IMR-90 (cell line): Measurements from ENCODE around the gene NMBR. TPM values are rescaled to one million over a fixed set of nuclear protein-coding genes. Genes with fewer than 3 reads are reported as not detected.

Source experiments
- ATAC-seq: fragments of 200-7000 bp; cut with Tn5 transposase; 2 replicates; pipeline ENCODE4 v1.9.1; 2020; ENCODE audit warnings: low read depth, mild to moderate bottlenecking, moderate library complexity
- BruUV-seq: library from RNA; stranded (reverse); fragments of 400-500 nt; replicated peaks from 2 replicates; lab custom pipeline; 2021; lab: Mats Ljungman, UMichigan
- CTCF ChIA-PET: fragments of 300-600 bp; formaldehyde crosslinking; extraction: SDS; loops from one replicate; lab custom pipeline; 2021; ENCODE audit warnings: antibody characterized with exemption; lab: Yijun Ruan, JAX
- POLR2A ChIA-PET: fragments of 300-600 bp; sonication (Branson Sonifier 250); formaldehyde crosslinking; loops from one replicate; lab custom pipeline; 2022; ENCODE audit warnings: antibody characterized with exemption; ENCODE audit not compliant: unreplicated experiment; lab: Charles Lee
- DNase-seq: peaks from one replicate; pipeline ENCODE4 v3.0.0; 2013
- H2AFZ ChIP-seq: replicated peaks from 2 replicates; pipeline ENCODE3; 2013; ENCODE audit warnings: low read length, mild to moderate bottlenecking; ENCODE audit not compliant: poor library complexity
- H2AK5ac ChIP-seq: 2 replicates; pipeline ENCODE4 v1.6.1; 2013; ENCODE audit warnings: low read depth, low read length, inconsistent platforms
- H2AK9ac ChIP-seq: replicated peaks from 2 replicates; pipeline ENCODE3; 2013; ENCODE audit warnings: mild to moderate bottlenecking, low read depth, low read length, moderate library complexity; ENCODE audit not compliant: poor library complexity
- H2BK120ac ChIP-seq: 2 replicates; pipeline ENCODE4 v1.6.1; 2013; ENCODE audit warnings: low read depth, low read length, inconsistent platforms
- H2BK15ac ChIP-seq: 3 replicates; pipeline ENCODE4 v1.6.1; 2013; ENCODE audit warnings: low read depth, low read length, inconsistent platforms
- H2BK20ac ChIP-seq: 2 replicates; pipeline ENCODE4 v1.6.1; 2013; ENCODE audit warnings: low read depth, mild to moderate bottlenecking, inconsistent platforms, low read length, moderate library complexity
- H2BK5ac ChIP-seq: 2 replicates; pipeline ENCODE4 v1.6.1; 2013; ENCODE audit warnings: mild to moderate bottlenecking, low read depth, low read length, inconsistent platforms; ENCODE audit not compliant: poor library complexity, severe bottlenecking
- H3K14ac ChIP-seq: replicated peaks from 2 replicates; pipeline ENCODE4 v1.6.1; 2013; ENCODE audit warnings: low read depth, low read length, inconsistent platforms
- H3K18ac ChIP-seq: 2 replicates; pipeline ENCODE4 v1.6.1; 2013; ENCODE audit warnings: low read depth, low read length, control low read depth
- H3K23ac ChIP-seq: 2 replicates; pipeline ENCODE4 v1.6.1; 2013; ENCODE audit warnings: low read depth, low read length, inconsistent platforms
- H3K27ac ChIP-seq: 2 replicates; pipeline ENCODE4 v1.5.1; 2013; ENCODE audit warnings: mild to moderate bottlenecking, control low read depth, low read length; ENCODE audit not compliant: insufficient read depth
- H3K27me3 ChIP-seq: 2 replicates; pipeline ENCODE4 v1.6.1; 2013; ENCODE audit warnings: low read length; ENCODE audit not compliant: control insufficient read depth, insufficient read depth
- H3K36me3 ChIP-seq: 2 replicates; pipeline ENCODE4 v1.6.1; 2013; ENCODE audit warnings: low read length, mixed read lengths; ENCODE audit not compliant: control insufficient read depth, insufficient read depth
- H3K4ac ChIP-seq: 2 replicates; pipeline ENCODE4 v1.6.1; 2013; ENCODE audit warnings: low read depth, low read length, inconsistent platforms
- H3K4me1 ChIP-seq: 2 replicates; pipeline ENCODE4 v1.6.1; 2013; ENCODE audit warnings: low read length, mixed read lengths; ENCODE audit not compliant: control insufficient read depth, insufficient read depth
- H3K4me2 ChIP-seq: 2 replicates; pipeline ENCODE4 v1.6.1; 2013; ENCODE audit warnings: low read depth, mild to moderate bottlenecking, control low read depth, low read length, moderate library complexity
- H3K4me3 ChIP-seq: 2 replicates; pipeline ENCODE4 v1.5.1; 2013; ENCODE audit warnings: low read depth, mild to moderate bottlenecking, control low read depth, low read length, moderate library complexity; ENCODE audit not compliant: insufficient read depth
- H3K56ac ChIP-seq: 2 replicates; pipeline ENCODE4 v1.6.1; 2013; ENCODE audit warnings: low read length, inconsistent platforms; ENCODE audit not compliant: insufficient read depth; ENCODE audit errors: extremely low read depth
- H3K79me1 ChIP-seq, 2 experiments: 2 replicates each; pipeline ENCODE4 v1.6.1; 2013; ENCODE audit warnings: low read length in 2 of 2, inconsistent platforms in 1 of 2, low read depth in 1 of 2
- H3K9ac ChIP-seq: 2 replicates; pipeline ENCODE4 v1.6.1; 2013; ENCODE audit warnings: low read depth, low read length, control low read depth
- H3K9me1 ChIP-seq: 2 replicates; pipeline ENCODE4 v1.6.1; 2013; ENCODE audit warnings: low read length, inconsistent platforms; ENCODE audit not compliant: insufficient read depth
- H3K9me3 ChIP-seq: 2 replicates; pipeline ENCODE4 v1.6.1; 2013; ENCODE audit warnings: low read length; ENCODE audit not compliant: control insufficient read depth, insufficient read depth
- H4K20me1 ChIP-seq: 2 replicates; pipeline ENCODE4 v1.6.1; 2013; ENCODE audit warnings: low read length, inconsistent platforms; ENCODE audit not compliant: insufficient read depth
- H4K5ac ChIP-seq: 2 replicates; pipeline ENCODE4 v1.6.1; 2013; ENCODE audit warnings: mild to moderate bottlenecking, low read depth, low read length, control low read depth
- H4K8ac ChIP-seq, 2 experiments: 2 replicates each; pipeline ENCODE4 v1.6.1; 2013; ENCODE audit warnings: low read depth in 2 of 2, low read length in 2 of 2, control low read depth in 1 of 2, inconsistent platforms in 1 of 2
- H4K91ac ChIP-seq: 2 replicates; pipeline ENCODE4 v1.6.1; 2013; ENCODE audit warnings: low read depth, low read length, inconsistent platforms; ENCODE audit not compliant: insufficient read depth
- CEBPB ChIP-seq: IDR thresholded peaks from 2 replicates; pipeline ENCODE4 v1.6.1; 2012; ENCODE audit warnings: low read depth, low read length, improper control_type of control experiment
- FOS ChIP-seq: fragments of 150-350 bp; IDR thresholded peaks from 2 replicates; pipeline ENCODE4 v1.6.1; 2016; ENCODE audit warnings: low read depth, low read length
- MAFK ChIP-seq: IDR thresholded peaks from 2 replicates; pipeline ENCODE4 v1.6.1; 2012; ENCODE audit warnings: low read depth, low read length, improper control_type of control experiment
- MXI1 ChIP-seq: IDR thresholded peaks from 2 replicates; pipeline ENCODE4 v1.6.1; 2012; ENCODE audit warnings: low read depth, mild to moderate bottlenecking, low read length, moderate library complexity, borderline replicate concordance
- NFE2L2 ChIP-seq: fragments of 150-350 bp; IDR thresholded peaks from 2 replicates; pipeline ENCODE4 v1.6.1; 2016; ENCODE audit warnings: low read depth, mild to moderate bottlenecking, low read length
- RAD21 ChIP-seq: IDR thresholded peaks from 2 replicates; pipeline ENCODE4 v1.6.1; 2012; ENCODE audit warnings: low read length, improper control_type of control experiment
- RFX5 ChIP-seq: IDR thresholded peaks from 2 replicates; pipeline ENCODE4 v1.8.0; 2012; ENCODE audit warnings: low read depth, mild to moderate bottlenecking, low read length, moderate library complexity
- WGBS, 2 experiments: methylation state at CpG; one replicate each; pipeline versions ENCODE4 v1.1.5 to v1.1.7; 2013; ENCODE audit warnings: missing lambda C conversion rate in 2 of 2; ENCODE audit not compliant: insufficient read length in 1 of 2; ENCODE audit errors: extremely low coverage in 2 of 2; 5-methylcytosine and 5-hydroxymethylcytosine counted together
- dilution Hi-C: fragments of 300-500 bp; cut with HindIII; formaldehyde crosslinking; loops from one replicate; pipeline ENCODE4 v1.14.3; 2018; ENCODE audit warnings: low sequenced_read_pairs; ENCODE audit not compliant: unreplicated experiment
- in situ Hi-C: fragments of 300-500 bp; cut with MboI; formaldehyde crosslinking; loops from 3 replicates; pipeline ENCODE4 v1.14.3; 2019; ENCODE audit warnings: low sequenced_read_pairs, inconsistent platforms, mixed read lengths
- intact Hi-C: fragments of 100-400 bp; cut with micrococcal nuclease; formaldehyde crosslinking; loops from 2 replicates; pipeline ENCODE4 v1.10.0; 2022
- polyA plus RNA-seq, 3 experiments: library from polyadenylated mRNA; depleted of rRNA; stranded (reverse); fragments of >200 nt; gene quantifications; 2 replicates each; pipeline ENCODE4 v1.2.3, GENCODE V29; 2012; ENCODE audit warnings: low replicate concordance in 1 of 3
- total RNA-seq: library from RNA; depleted of rRNA; stranded (reverse); fragments of >200 nt; gene quantifications from 2 replicates; pipeline ENCODE4 v1.2.3, GENCODE V29; 2012
- TF ChIP-seq, protein P1 (sequence below): fragments of 150-350 bp; IDR thresholded peaks from 2 replicates; pipeline ENCODE4 v1.6.1; 2017; ENCODE audit warnings: mild to moderate bottlenecking, antibody characterized with exemption, low read length, low read depth
- TF ChIP-seq, protein P2 (sequence below): fragments of 150-350 bp; IDR thresholded peaks from 2 replicates; pipeline ENCODE4 v1.6.1; 2016; ENCODE audit warnings: low read depth, mild to moderate bottlenecking, low read length, moderate library complexity, borderline replicate concordance

NMBR gene
- total and polyA plus RNA-seq, 2 of the 4 experiments (the other 2 are of a cell fraction): not detected

DNA sequence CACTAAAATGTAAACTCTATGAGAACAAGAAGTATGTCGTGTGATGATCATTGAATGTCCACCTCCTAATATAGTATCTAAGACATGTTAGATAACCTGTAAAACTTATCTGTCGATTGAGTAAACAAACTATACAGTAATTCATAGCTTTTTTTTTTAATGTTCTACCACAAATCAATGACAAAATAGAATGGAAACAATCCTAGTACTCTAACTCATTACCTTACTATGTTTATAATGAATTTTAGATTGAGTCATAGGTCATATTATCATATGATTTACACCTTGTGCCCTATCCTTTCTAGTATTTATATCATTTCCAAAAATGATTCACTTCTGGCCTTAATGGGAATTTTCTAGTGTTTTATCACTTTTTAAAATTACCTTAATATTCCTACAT, 6.3 kb upstream of the NMBR start:
- Histone ChIP-seq H4K8ac (no peak overlapping the region), H3K14ac (no peak overlapping the region), H3K79me1 (peaks cover 7 to 41% of the 10 kb centered on the region in 2 experiments; a peak in 3 of 4 replicates), H3K9ac (no peak overlapping the region), H3K4ac (no peak overlapping the region), H3K4me1 (peaks cover 4% of the 10 kb centered on the region), H3K36me3 (peaks cover 2% of the 10 kb centered on the region; the same call in 1 of the 2 replicates), H3K9me3 (no peaks in the 10 kb centered on the region), H2AFZ (no peak overlapping the region), H2AK5ac (no peak overlapping the region), H3K4me3 (no peak overlapping the region), H3K27me3 (no peaks in the 10 kb centered on the region), H2BK5ac (peak overlapping the region; percentile 74), H3K4me2 (no peak overlapping the region), H2AK9ac (no peak overlapping the region), H4K20me1 (no peaks in the 10 kb centered on the region; the same call in 1 of the 2 replicates), H2BK120ac (no peak overlapping the region), H3K56ac (no peak overlapping the region), H3K23ac (no peak overlapping the region), H3K18ac (no peak overlapping the region), H2BK15ac (no peak overlapping the region), H4K5ac (no peak overlapping the region), H4K91ac (no peak overlapping the region), H3K9me1 (peaks cover under 1% of the 10 kb centered on the region; the same call in 1 of the 2 replicates), H2BK20ac (no peak overlapping the region), H3K27ac (no peak overlapping the region)
- ATAC-seq (peak; percentile 33), DNase-seq (no peak)
- ChIA-PET CTCF (no interaction called here), POLR2A (no interaction called here)
- no CpG with 5 or more reads among the region's 2 CpGs for WGBS, 2 experiments
- intact Hi-C loops: loop anchor here (5.0 kb wide), 1 partner anchor 149 kb away; the partner anchor contains the start of gene ADGRG6
- TF ChIP-seq, protein P1, sequence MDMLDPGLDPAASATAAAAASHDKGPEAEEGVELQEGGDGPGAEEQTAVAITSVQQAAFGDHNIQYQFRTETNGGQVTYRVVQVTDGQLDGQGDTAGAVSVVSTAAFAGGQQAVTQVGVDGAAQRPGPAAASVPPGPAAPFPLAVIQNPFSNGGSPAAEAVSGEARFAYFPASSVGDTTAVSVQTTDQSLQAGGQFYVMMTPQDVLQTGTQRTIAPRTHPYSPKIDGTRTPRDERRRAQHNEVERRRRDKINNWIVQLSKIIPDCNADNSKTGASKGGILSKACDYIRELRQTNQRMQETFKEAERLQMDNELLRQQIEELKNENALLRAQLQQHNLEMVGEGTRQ: no peak
- TF ChIP-seq FOS (no peak), NFE2L2 (no peak), RAD21 (no peak), MAFK (no peak), CEBPB (no peak), MXI1 (no peak), RFX5 (no peak)
- TF ChIP-seq, protein P2, sequence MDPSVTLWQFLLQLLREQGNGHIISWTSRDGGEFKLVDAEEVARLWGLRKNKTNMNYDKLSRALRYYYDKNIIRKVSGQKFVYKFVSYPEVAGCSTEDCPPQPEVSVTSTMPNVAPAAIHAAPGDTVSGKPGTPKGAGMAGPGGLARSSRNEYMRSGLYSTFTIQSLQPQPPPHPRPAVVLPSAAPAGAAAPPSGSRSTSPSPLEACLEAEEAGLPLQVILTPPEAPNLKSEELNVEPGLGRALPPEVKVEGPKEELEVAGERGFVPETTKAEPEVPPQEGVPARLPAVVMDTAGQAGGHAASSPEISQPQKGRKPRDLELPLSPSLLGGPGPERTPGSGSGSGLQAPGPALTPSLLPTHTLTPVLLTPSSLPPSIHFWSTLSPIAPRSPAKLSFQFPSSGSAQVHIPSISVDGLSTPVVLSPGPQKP: no peak
- dilution Hi-C loops: no loop called here
- BruUV-seq: no TSS peak
- in situ Hi-C loops: no loop called here
